SK-N-MC (cell line): Measurements from ENCODE around the gene TCF23.
"Not testable (repeated sequence)": the region's sequence is repeated elsewhere in the genome, so short reads cannot be mapped to it uniquely, and the experiment has no call there.

Experiments used
- DNase-seq: peaks from one replicate; pipeline ENCODE4 v3.0.0-alpha.2; 2011; ENCODE audit warnings: low read depth, low spot score
- H3K27ac ChIP-seq: fragments of 200-600 bp; sonication (generic); 2 replicates; pipeline ENCODE4 v1.5.1; 2016; ENCODE audit warnings: mixed run types
- H3K36me3 ChIP-seq: fragments of 200-600 bp; sonication (generic); 2 replicates; pipeline ENCODE4 v1.6.1; 2017; ENCODE audit warnings: antibody characterized with exemption, low read length, mixed read lengths; ENCODE audit not compliant: insufficient read depth
- H3K4me3 ChIP-seq: fragments of 200-600 bp; sonication (generic); 2 replicates; pipeline ENCODE4 v1.5.1; 2016
- H3K9ac ChIP-seq: fragments of 200-600 bp; sonication (generic); 2 replicates; pipeline ENCODE4 v1.8.0; 2017; ENCODE audit warnings: mixed run types, mixed read lengths; ENCODE audit not compliant: insufficient read length
- H3K9me3 ChIP-seq: fragments of 200-600 bp; sonication (generic); 2 replicates; pipeline ENCODE4 v1.6.1; 2017; ENCODE audit warnings: low read depth, mild to moderate bottlenecking, antibody characterized with exemption, low read length, moderate library complexity, mixed read lengths
- EZH2 ChIP-seq: fragments of 200-600 bp; sonication (generic); IDR thresholded peaks from one replicate; pipeline ENCODE4 v1.6.1; 2017; ENCODE audit warnings: antibody characterized with exemption
- FOXP2 ChIP-seq: optimal IDR thresholded peaks from 2 replicates; pipeline ENCODE3; 2011; ENCODE audit warnings: mild to moderate bottlenecking, moderate library complexity; ENCODE audit not compliant: insufficient read depth; ENCODE audit errors: extremely low read length, control extremely low read depth
- POLR2AphosphoS5 ChIP-seq: IDR thresholded peaks from 2 replicates; pipeline ENCODE4 v1.6.1; 2012; ENCODE audit warnings: mild to moderate bottlenecking, low read depth, low read length, borderline replicate concordance

The TCF23 gene

DNA sequence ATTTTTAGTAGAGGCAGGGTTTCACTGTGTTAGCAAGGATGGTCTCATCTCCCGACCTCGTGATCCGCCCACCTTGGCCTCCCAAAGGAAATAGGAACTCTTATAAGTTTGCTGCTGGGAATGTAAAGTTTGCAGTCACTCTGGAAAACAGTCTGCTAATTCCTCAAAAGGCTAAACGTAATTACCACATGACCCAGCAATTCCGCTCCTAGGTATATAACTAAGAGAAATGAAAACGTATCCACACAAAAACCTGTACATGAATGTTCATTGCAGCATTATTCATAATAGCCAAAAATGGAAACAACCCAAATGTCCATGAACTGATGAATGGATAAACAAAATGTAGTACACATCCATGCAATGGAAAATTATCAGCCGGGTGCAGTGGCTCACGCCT is 41.2 kb downstream of the TCF23 start:
- DNase-seq, result no peak
- Histone ChIP-seq H3K27ac (no peak overlapping the region), H3K4me3 (no peak overlapping the region), H3K36me3 (no peaks in the 10 kb centered on the region), H3K9me3 (no peaks in the 10 kb centered on the region), H3K9ac (no peak overlapping the region)
- no peak for TF ChIP-seq FOXP2
- no peak for TF ChIP-seq POLR2AphosphoS5
- TF ChIP-seq EZH2, result no peak

GRCh38 chr2:27191070-27191829 is 42.4 kb downstream of the TCF23 start:
- H3K4me3 ChIP-seq, result no peak overlapping the region
- TF ChIP-seq POLR2AphosphoS5, result no peak
- no peak for TF ChIP-seq FOXP2
- TF ChIP-seq EZH2, result no peak
- H3K27ac ChIP-seq, result peak overlapping the region; percentile 71
- peak; percentile 65 for DNase-seq
- no peak overlapping the region for H3K9ac ChIP-seq
- H3K36me3 ChIP-seq, result no peaks in the 10 kb centered on the region
- H3K9me3 ChIP-seq, result no peaks in the 10 kb centered on the region

DNA sequence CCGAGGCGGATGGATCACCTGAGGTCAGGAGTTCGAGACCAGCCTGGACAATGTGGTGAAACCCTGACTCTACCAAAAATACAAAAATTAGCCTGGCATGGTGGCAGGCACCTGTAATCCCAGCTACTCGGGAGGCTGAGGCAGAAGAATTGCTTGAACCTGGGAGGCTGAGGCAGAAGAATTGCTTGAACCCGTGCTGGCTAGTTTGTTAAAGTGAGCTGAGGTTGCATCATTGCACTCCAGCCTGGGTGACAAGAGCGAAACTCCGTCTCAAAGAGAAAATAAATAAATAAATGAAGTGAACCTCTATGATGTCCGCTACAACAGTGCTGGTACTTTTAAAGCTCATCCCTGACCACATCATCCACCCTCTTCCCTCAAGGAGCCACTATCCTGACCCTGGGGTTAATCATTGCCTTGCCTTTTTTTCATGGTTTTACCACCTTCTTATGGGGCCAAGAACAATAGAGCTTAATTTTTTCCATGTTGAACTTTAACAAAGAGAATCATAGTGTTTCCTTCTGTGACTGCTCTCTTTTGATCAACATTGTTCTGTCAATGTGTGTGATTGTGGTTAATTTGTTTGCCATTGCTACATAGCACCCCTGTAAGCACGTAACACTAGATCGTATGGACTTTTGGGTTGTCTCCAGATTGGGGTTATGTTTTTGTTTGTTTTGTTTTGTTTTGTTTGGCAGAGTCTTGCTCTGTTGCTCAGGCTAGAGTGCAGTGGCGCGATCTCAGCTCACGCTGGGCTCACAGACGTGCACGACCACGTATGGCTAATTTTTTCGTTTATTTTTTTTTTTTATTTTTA is 45.9 kb downstream of the TCF23 start:
- H3K9me3 ChIP-seq, result no peaks in the 10 kb centered on the region
- peaks cover 7% of the 10 kb centered on the region for H3K36me3 ChIP-seq
- no peak overlapping the region for H3K4me3 ChIP-seq
- no peak for TF ChIP-seq FOXP2
- TF ChIP-seq EZH2, result no peak
- no peak for TF ChIP-seq POLR2AphosphoS5
- peak overlapping the region; percentile 92 for H3K27ac ChIP-seq
- no peak for DNase-seq
- no peak overlapping the region for H3K9ac ChIP-seq

DNA sequence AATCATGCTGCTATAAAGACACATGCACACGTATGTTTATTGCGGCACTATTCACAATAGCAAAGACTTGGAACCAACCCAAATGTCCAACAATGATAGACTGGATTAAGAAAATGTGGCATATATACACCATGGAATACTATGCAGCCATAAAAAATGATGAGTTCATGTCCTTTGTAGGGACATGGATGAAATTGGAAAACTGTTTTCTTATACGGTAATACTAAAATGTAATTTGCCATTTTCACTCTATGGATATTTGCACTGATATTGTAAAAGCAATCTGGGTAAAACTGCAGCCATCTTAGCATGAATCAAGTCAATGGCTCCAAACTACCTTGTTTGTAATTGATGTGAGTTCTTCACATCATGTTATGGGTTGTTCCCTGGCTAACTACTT is 47.0 kb downstream of the TCF23 start:
- not testable (repeated sequence) for H3K4me3 ChIP-seq, H3K9me3 ChIP-seq, H3K9ac ChIP-seq, DNase-seq, H3K27ac ChIP-seq
- H3K36me3 ChIP-seq, result peaks cover 14% of the 10 kb centered on the region

- H3K27ac ChIP-seq, result peak overlapping the region; percentile 2; the same call in 1 of the 2 replicates
- not testable (repeated sequence) for H3K9ac ChIP-seq, H3K4me3 ChIP-seq, H3K9me3 ChIP-seq, DNase-seq
- peaks cover 33% of the 10 kb centered on the region for H3K36me3 ChIP-seq
- 0 out of 2 replicates have a peak, but pooled peaks have one; percentile 13 for TF ChIP-seq POLR2AphosphoS5
Observed at GRCh38 chr2:27198068-27198467, 49.3 kb downstream of the TCF23 start.

GRCh38 chr2:27198627-27199026 is 49.8 kb downstream of the TCF23 start:
- Histone ChIP-seq H3K36me3 (peaks cover 39% of the 10 kb centered on the region), H3K9me3 (no peaks in the 10 kb centered on the region)
- TF ChIP-seq POLR2AphosphoS5 (no peak), FOXP2 (no peak), EZH2 (no peak)

DNA sequence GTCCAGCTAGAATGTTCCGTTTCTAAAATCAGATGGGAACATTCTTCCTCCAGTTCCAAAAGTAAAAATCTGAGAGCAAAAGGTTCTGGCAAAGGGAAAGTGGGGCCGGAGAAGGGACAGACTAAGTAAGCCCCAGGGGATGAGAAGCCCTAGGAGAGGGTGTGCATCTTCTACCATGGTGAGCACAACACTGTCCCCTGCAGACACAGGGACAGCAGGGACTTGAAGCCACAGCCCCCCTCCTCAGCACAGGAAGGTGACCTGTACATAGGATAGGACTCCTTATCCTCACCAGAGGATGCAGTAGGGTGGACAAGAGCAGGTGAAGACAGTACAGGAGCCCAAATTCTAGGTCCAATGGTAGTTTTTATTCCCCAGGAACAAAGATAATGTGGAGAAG is 50.4 kb downstream of the TCF23 start:
- no peak for DNase-seq
- H3K4me3 ChIP-seq, result no peak overlapping the region
- H3K9me3 ChIP-seq, result no peaks in the 10 kb centered on the region
- H3K36me3 ChIP-seq, result peaks cover 45% of the 10 kb centered on the region
- H3K27ac ChIP-seq, result peak overlapping the region; percentile 39
- TF ChIP-seq POLR2AphosphoS5, result no peak
- no peak for TF ChIP-seq EZH2
- no peak for TF ChIP-seq FOXP2
- no peak overlapping the region for H3K9ac ChIP-seq

More at GRCh38 chr2:27198627-27199026, 49.8 kb downstream of the TCF23 start:
- H3K27ac ChIP-seq, result peak overlapping the region; percentile 39; the same call in 1 of the 2 replicates
- H3K4me3 ChIP-seq, result no peak overlapping the region
- no peak overlapping the region for H3K9ac ChIP-seq
- no peak for DNase-seq

DNA sequence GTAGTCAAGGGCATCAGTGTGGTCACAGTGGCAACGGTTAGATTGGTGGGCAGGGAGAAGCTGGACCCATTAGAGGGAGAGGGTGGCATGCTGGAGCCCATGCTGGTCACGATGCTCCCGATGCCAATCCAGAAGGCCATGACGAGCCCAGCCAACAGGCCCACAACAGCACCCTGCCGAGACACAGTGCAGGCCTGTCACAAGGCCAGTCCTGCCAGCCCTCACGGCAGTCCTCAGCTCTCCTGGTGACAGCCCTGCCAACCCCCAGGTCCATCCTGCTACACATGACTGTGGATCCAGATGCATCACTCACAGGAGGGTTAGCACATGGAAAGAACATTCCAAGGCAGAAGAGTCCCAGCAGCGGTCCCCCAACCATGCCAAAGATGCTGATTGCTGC is 52.9 kb downstream of the TCF23 start:
- Histone ChIP-seq H3K9ac (no peak overlapping the region), H3K4me3 (no peak overlapping the region), H3K9me3 (no peaks in the 10 kb centered on the region), H3K36me3 (peaks cover 69% of the 10 kb centered on the region), H3K27ac (no peak overlapping the region)
- no peak for DNase-seq
- TF ChIP-seq POLR2AphosphoS5 (no peak), EZH2 (no peak), FOXP2 (no peak)
